ENCODE results near the gene GBA2.

DNA sequence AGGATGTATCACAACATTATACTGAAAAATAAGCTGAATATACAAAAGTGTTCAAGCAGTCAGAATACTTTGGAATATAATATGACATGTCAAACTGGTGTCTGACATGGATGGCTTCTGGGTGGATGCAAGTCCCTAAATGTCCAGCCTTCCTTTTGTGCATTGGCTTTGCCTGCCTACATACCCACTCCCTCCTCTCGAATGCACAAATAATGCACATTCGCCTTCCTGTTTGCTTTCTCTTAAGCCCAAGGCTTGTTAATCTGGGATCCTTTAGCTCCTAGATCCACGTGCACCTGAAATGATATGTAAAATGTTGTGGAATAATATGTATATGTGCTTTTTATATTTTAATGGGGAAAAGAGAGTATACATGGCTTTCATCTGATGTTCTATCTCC is 29.5 kb upstream of the GBA2 start:
- TF ChIP-seq POLR2A (IDR thresholded peaks at IDR 0.05; ENCODE audit: low read length) (no peak), GATA1 (IDR thresholded peaks at IDR 0.05; ENCODE audit: low read depth, low read length) (no peak)

Data from erythroblast (primary cell).